Measurements from ENCODE around the gene CFAP69.
"Not testable (repeated sequence)": the region's sequence is repeated elsewhere in the genome, so short reads cannot be mapped to it uniquely, and the experiment has no call there.

The CFAP69 gene

DNA sequence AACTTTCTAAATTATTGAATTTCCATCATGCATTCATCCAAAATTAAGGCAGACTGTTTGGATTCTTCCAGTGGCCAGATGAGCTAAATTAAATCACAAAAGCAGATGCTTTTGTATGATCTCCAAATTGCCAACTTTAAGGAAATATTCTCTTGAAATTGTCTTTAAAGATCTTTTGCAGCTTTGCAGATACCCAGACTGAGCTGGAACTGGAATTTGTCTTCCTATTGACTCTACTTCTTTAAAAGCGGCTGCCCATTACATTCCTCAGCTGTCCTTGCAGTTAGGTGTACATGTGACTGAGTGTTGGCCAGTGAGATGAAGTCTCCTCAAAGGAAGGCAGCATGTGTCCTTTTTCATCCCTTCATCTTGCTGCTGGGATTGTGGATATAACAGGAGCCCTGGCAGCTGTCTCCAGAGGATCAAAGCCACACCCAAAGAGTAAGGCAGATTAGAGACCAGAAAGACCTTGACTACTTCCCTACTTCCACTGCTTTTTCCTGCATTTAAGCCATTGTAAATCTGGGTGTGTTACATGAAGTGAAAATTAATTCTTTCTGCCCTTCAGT lies 8.2 kb upstream of the CFAP69 start:
- DNase-seq, result no peak

DNA sequence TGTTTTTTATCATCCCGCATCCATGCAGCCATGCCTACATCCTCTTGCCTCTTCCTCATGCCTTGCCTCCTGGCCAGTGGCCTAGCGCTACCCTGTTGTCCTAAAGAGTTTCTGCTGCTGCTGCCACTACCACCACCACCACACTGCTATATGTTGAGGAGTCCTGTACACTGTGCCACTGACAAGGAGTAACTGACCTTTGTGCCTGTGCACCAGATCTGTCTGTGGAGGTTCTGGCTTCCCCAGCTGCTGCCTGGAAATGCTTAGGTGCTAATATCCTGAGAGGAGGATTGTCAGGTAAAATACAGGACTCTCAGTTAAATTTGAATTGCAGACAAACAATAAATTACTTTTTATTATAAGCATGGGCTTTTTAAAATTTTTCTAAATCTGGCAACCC lies 7.0 kb upstream of the CFAP69 start:
- no peak for DNase-seq

DNA sequence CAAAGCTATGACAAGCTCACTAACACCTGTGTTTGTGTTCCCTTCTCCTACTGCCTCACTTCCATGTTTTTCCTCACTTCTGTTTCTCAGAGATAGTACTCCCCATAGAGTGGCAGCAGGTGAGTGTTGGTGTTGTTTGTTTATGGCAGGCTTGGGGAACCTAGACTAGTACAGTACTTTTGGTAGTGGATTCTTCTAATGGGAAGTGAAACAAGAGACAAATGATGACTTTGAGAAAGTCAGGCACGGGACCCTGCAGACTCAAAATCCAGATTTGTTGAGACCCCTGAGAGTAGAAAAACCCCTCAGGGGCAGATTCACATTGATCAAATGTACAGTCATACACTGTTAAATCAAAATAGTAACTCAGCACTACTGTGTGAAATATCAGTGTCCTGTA lies 6.4 kb upstream of the CFAP69 start:
- DNase-seq, result no peak

DNA sequence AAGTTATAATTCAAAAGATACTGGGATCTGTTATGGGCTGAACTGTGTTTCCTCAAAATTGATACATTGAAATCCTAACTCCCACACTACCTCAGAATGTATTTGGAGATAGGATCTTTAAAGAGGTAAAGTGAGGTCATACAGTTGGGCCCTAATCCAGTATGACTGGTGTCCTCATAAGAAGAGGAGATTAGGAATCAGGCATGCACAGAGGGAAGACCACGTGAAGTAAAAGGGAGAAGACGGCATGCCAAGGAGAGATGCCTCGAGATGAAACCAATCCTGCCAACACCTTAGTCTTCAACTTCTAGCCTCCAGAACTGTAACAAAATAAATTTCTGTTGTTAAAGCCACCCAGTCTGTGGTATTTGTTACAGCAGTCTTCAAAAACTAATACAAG lies 5.9 kb upstream of the CFAP69 start:
- DNase-seq, result no peak

DNA sequence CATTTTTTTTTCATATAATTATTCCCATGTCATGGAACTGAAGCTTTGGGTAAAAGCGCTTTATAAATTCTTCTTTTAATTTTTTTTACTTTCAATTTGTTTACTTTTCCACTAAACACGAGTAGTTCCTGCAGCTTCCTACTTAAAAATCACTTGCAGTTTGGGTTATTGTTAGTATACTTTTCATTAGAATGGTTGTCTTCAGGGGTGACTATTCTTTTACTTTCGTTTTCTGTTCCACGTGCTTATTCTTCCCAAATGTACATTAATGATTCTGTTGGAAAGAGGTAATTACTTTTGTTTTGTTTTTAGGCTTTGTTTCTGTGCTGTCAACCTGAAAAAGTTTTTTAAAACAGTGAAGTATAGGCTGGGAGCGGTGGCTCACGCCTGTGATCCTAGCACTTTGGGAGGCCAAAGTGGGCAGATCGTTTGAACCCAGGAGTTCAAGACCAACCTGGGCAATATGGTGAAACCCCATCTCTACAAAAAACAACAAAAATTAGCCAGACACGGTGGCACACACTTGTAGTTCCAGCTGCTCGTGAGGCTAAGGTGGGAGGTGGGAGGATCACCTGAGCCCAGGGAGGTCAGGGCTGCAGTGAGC lies 5.2 kb upstream of the CFAP69 start:
- no peak for DNase-seq

DNA sequence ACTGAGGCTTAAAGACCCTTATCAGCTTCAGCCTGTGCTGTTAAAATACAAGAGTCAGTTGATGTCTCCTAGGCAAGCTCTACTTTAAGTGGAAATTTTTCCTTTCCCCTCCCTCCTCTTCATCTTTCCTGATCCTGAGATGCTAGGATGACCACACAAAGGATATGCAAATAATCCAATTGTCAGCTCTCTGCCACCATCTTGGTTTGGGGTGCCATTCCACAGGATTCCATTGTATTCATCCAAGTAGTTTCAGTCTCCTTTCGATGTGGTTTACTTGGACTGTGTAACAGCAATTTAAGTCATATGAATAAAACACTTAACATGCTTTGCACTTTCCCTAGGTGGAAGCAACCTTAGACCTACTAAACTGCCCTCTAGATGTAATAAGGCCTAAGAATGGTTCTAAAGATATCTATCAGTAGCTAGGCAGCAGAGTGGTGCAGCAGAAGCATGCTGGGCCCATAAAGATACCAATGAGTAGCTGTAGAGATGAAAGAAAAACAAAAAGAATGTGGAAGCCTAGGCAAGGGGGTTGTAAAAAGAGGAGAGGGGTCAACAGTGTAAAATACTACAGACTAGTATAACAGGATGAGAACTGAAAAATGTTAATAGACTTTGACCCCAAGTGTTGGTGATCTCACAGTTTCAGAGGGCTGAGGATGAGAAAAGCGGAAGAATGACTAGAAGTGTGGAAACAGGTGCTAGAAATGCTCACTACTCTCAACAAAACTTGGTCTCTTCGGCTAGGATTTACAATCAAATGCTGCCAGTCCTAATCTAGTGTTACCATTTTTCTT lies 2.4 kb upstream of the CFAP69 start:
- no peak for DNase-seq

DNA sequence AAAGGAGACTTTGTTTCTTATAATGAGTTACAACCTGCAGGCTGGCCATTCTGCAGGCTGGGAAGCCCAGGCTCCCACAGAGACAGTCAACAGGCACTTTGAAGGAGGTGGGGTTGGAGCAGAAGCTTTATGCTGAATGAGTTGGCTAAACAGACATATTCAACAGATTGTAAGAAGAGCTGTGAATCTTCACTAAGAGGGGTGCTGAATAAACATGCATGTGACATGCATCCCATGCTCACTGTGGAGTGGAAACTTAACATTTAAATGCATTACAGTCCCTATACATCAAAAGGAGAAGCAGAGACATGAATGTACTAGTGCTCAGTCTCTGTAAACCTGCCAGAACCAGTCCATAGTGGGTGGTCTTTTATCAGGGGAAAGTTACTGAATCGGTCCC lies 1.4 kb upstream of the CFAP69 start:
- DNase-seq, result no peak

DNA sequence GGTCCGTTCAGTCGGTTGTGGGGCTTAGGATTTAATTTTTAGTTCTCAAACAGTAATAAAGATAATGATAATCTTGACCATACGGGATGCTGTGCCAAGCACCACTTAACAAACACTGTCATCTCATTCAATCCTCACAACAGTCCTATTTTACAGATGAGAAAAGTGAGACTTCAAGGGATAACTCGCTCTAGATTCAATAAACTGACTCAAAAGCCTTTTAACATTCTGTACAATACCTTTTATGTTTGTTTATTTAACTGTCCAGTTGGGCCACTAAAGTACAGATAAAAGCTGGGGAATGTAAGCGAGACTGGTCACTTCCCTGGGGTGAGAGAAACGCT lies 437 bp upstream of the CFAP69 start:
- no peak for DNase-seq

DNA sequence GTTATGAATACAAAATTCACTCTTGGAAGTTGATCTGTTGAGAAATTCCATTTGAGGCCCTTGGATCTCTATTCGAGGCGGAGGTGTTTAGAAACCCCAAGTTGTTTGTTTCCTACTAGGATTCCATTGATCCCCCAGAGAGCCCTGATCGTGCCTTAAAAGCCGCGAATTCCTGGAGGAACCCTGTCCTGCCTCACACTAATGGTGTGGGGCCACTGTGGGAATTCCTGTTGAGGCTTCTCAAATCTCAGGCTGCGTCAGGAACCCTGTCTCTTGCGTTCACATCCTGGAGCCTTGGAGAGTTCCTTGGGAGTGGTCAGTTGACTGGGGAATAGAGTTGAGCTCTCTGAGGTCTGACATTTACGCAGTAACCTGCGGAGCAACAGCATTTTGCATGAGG lies 1.2 kb downstream of the CFAP69 start:
- no peak for DNase-seq

DNA sequence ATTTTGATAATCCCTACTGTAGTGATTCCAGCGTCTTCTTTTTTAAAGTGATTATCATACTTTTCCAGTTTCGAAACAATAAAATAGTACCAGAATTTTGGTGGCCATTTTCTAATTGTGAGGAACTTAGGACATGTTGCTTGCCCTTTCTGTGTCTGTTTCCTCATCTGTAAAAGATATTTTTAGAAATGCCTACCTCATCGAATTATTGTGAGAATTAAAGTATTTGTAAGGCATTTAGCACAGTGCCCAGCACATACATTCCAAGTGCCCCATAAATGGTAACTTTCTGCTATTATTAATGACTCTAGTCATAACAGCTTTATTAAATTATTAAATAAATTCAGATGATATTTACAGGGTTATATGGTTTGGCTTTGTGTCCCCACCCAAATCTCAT lies 3.7 kb downstream of the CFAP69 start:
- no peak for DNase-seq

DNA sequence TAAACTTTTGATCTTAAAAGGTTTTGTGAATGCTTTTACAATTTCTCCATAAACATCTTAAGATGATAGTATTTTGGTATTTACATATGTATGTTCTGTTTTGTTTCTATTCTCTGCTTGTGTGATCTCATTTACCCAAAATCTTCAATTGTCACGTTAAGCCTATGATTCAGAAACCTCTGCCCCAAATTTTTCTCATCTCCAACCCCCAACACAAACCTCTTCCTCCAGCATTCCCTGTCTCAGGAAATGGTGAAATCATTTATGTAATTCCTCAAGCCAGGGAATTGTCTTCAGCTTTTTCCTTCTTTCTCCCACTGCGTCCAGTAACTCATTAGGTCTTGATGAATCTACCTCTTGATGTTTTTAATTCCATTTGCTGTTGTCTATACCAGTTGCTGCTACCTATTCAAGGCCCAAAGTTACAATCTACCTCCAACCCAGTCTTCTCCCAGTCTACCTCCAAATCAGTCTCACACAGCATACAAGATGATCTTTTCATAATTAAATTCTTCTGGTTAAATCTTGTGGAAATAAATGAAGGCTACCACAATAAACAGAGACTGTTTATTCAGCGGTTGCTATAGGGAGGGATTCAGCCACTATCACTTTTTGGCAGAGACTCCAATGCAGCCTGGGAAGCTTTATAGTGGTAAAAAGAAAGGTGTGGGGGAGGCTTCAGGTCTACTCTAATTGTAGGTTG lies 5.8 kb downstream of the CFAP69 start:
- no peak for DNase-seq

DNA sequence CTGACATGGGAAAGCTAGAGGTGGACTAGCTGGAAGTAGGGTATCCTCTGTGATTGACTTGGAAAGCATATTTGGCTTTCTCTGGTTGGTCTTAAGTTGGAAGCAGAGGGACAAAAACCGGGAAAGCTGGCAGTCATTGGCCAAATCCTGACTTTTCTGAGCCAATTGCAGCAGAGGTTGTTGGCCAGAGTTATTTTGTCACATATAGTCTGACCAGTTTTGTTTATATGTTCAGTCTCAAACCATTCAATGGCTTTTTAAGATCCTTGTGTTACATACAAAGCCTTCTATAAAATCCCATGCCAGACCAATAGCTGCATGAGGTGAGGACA lies 6.3 kb downstream of the CFAP69 start:
- DNase-seq, result no peak

DNA sequence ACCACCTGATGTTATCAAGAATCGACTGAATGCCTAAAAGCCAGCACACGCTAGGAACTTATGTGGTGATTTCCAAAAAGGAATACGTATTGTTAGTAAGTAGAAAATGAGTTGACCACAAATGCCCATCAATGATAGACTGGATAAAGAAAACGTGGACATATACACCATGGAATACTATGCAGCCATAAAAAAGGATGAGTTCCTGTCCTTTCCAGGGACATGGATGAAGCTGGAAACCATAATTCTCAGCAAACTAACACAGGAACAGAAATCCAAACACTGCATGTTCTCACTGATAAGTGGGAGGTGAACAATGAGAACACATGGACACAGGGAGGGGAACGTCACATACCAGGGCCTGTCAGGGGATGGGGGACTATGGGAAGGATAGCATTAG lies 11.0 kb downstream of the CFAP69 start:
- DNase-seq, result not testable (repeated sequence)

DNA sequence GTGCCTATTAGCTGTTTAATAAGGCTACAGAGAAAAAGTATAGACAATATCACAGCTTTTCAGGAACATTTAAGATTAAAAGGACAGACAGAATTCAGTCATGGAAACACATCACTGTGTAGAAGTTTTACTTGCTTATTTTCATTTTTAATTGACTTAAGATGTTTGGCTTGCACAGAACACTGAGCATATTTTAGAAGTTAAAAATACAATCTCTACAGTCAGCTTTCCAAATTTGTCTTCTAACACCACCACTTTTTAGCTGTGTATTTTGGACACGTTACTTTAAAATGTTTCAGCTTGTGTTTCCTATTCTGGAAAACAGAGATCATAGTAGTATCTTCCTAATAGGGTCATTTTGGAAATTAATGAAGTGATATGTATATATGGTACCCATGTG lies 11.8 kb downstream of the CFAP69 start:
- DNase-seq, result no peak

DNA sequence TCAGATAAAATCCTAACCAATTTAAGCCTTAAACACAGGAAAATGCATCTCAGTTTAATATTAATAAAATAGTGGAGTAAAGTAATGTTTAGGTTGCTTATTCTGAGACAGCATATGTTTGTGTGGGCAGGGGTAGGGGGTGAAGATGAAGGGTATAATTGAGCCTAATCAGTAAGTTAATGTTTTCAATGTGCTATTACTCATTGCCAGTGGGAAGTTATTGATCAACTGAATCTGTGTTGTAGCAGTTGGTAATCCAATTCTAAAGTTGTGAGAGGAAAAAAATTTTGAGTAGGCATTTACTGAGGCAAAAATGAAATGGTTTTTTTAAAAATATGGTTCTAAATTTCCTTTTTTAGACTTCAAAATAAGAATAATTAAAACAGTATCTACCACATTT lies 16.5 kb downstream of the CFAP69 start:
- DNase-seq, result no peak

DNA sequence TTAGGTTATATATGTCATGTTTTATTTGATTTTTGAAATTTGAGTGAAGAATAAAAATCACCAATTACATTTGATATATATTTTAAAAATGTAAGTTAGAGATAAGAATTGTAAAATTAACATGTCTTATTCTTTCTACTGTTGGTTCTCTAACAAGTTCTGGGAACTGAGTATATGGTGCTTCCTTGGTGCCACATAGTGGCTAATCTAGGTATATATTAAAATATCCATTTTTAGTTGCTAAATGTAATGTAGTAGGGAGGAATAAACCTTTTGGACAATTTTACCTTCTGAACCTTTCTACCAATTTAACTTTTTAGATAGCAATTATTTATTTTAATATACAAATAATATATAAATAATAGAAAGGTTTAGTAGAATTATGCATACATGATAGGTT lies 17.5 kb downstream of the CFAP69 start:
- DNase-seq, result no peak

DNA sequence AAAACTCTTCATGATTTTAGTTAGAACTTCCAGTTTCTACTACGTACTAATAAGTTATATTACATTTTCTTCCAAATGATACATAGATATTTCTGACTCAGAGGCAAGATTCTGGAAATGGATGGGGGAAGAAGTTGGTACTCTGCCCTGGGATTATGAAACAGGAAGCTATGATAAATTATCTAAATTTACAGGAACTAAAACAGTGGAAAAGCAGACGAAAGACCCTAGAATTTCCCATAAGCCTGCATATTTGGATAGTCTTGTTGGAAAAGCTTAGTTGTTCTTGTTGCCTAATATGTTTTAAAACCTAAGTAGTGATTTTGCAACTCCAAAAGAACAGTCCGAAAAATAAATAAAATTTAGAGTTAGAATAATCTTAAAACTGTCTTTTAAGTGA lies 21.8 kb downstream of the CFAP69 start:
- DNase-seq, result no peak

DNA sequence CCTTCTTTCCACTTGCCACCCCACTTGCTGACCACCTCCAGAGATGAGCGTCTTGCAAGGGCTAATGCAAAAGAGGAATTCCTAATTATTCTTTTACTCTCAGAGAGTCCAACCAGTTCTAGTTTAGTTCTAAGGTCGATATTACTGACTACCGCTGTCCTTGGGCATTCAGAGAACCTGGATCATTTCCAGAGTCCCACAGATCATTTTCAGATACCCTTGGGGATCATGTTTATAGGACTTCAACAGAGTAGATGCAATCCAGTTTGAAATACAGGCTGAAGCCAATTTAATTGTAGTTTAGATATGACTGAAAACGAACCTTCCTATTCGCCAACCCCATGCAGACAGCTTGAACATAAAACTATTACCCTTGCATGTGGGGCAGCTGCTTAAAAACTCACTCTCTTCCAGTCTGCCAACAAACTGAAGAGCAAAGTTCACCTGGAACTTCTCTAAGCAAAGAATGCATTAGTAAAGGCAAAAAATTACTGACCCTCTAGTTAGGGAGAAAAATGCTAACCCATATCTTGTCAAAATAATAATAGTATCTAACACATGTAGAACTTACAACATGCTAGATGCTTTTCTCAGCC lies 22.4 kb downstream of the CFAP69 start:
- DNase-seq, result no peak

DNA sequence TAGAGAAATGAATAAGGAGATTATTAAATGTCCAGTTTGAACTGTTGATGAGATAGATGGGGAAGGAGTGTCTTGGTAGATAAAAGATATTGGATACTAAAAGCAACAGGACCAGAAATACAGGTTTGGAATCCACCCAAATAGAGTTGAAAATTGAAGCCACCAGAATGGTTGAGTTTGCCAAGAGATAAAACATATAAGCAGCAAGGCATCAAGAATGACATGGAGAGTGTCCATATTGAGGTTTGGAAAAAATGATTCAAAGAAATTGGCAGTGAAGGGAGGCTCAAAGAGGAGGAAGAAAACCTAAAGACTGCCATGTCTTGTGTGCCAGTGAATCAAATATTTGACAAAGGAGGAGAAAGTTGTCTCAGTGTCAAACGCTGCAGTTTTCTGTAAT lies 24.2 kb downstream of the CFAP69 start:
- no peak for DNase-seq

DNA sequence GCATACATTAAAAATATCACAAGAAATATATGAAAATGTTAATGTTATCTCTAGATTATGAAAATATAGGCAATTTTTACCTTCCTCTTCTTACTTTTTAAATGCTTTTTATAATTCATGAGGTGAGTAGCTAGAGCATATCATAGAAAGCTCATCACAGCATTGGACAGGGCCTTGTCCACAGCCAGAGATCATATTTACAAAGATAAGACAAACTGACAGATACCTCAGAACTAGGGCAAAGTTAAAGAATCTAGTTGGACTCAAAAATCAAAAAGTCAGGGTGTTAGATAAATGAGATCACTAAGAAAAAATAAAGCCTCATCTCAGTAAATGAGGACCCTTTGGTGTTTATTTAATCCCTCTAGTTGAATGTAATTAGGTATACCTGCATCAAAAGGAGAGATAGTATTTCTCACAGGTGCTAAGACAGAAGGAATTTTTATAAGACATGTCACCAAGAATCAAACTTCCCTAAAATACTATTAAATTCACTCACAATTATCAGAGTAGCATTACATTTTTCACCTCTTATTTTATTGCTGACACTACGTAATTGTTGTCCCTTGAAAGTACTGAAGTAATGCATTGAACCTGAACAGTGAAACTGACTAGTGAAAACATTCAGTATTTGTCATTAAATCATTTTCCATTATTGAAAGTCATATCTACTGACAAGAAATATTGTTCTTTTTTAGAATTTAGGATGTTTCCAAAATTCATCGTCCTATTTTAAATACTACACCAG lies 25.6 kb downstream of the CFAP69 start:
- DNase-seq, result no peak

DNA sequence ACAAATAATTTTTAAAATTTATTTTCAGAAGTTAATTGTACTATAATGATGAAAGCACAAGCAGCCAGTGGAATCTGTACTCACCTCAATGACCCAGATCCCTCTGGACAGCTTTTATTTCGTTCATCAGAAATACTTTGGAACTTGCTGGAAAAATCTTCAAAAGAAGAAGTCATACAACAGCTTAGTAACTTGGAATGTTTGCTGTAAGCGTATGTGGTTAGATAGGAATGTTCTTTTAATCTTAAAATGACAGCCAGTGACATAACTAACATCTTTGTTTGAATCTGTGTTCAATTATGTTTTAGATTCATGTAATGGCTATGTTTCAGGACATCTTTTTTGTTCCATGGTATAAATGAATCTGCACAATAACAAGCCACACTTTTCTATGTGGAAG lies 26.8 kb downstream of the CFAP69 start:
- no peak for DNase-seq

DNA sequence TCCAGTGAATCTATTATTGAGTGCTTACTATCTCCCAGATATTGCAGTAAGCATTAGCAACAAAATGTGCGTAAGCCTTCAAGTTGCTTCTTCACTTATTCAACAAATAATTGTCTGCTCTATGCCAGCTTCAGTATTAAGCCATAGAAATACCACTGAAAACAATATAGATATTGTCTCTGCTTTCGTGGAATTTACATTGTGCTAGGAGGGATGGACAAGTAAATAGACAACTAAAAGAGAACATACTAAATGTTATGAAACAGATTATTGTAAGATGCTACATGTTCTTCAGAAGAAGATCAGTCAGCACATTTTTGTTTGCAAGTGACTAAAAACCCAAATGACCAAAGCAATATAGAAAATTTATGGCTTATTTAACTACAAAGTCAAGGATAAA lies 27.3 kb downstream of the CFAP69 start:
- no peak for DNase-seq

DNA sequence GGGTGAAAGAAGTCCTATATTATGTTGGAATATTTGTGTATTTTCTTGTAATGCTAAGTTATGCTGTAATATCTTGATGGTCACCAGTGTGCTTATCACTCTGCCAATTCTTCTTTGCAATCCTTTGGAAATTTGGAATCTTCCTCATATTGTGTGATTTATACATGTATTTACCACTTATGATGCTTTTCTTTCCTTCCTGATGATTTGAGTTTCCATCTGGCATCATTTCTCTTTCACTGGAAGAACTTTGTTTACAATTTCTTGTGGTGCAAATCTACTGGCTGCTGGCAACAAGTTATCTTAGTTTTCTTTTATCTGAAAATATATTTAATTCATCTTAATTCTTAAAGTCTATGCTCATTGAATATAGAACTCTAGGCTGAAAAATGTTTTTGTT lies 29.2 kb downstream of the CFAP69 start:
- no peak for DNase-seq

Data from activated T-cell treated with anti-CD3 and anti-CD28 coated beads for 4 hours (primary cell).